ENCODE results near the gene UPK1B.
"Not testable (repeated sequence)": the region's sequence is repeated elsewhere in the genome, so short reads cannot be mapped to it uniquely, and the experiment has no call there.

UPK1B gene

GRCh38 chr3:119225121-119225520 lies 51.7 kb downstream of the UPK1B start:
- no peak for DNase-seq

- DNase-seq: no peak
Measured at GRCh38 chr3:119227070-119227850, 53.9 kb downstream of the UPK1B start.

- no peak for DNase-seq
Measured at GRCh38 chr3:119228373-119229145, 55.2 kb downstream of the UPK1B start.

GRCh38 chr3:119229190-119229589 lies 55.8 kb downstream of the UPK1B start:
- no peak for DNase-seq

- DNase-seq: no peak
Measured at GRCh38 chr3:119230071-119230470, 56.7 kb downstream of the UPK1B start.

- DNase-seq: no peak
Measured at GRCh38 chr3:119230745-119231144, 57.3 kb downstream of the UPK1B start.

- DNase-seq: no peak
Measured at GRCh38 chr3:119234610-119235009, 61.2 kb downstream of the UPK1B start.

GRCh38 chr3:119235151-119235550 lies 61.8 kb downstream of the UPK1B start:
- DNase-seq: peak; percentile 89

GRCh38 chr3:119236756-119237155 lies 63.4 kb downstream of the UPK1B start:
- no peak for DNase-seq

- DNase-seq: no peak
Measured at GRCh38 chr3:119237299-119237698, 63.9 kb downstream of the UPK1B start.

- peak; percentile 48 for DNase-seq
Measured at GRCh38 chr3:119238363-119238762, 65.0 kb downstream of the UPK1B start.

GRCh38 chr3:119239206-119239820 lies 65.9 kb downstream of the UPK1B start:
- DNase-seq: no peak

- DNase-seq: no peak
Measured at GRCh38 chr3:119240101-119240590, 66.7 kb downstream of the UPK1B start.

GRCh38 chr3:119240591-119241434 lies 67.4 kb downstream of the UPK1B start, which contains the start of gene B4GALT4:
B4GALT4 (minus strand) TSS chr3:119240878; CDS start chr3:119230099, 10,779 bp downstream.
- peak; percentile 90 for DNase-seq

GRCh38 chr3:119242387-119243057 lies 69.1 kb downstream of the UPK1B start:
- DNase-seq: not testable (repeated sequence)

GRCh38 chr3:119243058-119243529 lies 69.7 kb downstream of the UPK1B start:
- DNase-seq: not testable (repeated sequence)

- no peak for DNase-seq
Measured at GRCh38 chr3:119243712-119244111, 70.3 kb downstream of the UPK1B start.

- DNase-seq: no peak
Measured at GRCh38 chr3:119245778-119246177, 72.4 kb downstream of the UPK1B start.

All from fibroblast of skin of back (primary cell).